G401.6 (cell line): ENCODE data around the gene ATXN2.
"Not testable (repeated sequence)": the region's sequence is repeated elsewhere in the genome, so short reads cannot be mapped to it uniquely, and the experiment has no call there.

Experiments used
- FAIRE-seq: peaks from 2 replicates; lab custom pipeline; 2012; peaks lifted over from hg19 to GRCh38; lab: Jason Lieb, UNC

Gene ATXN2

GRCh38 chr12:111598637-111599452 lies at the start of gene ATXN2:
Gene ATXN2 (minus strand): TSS chr12:111599315. CDS start chr12:111599034, 281 bp downstream.
- FAIRE-seq, result no peak

DNA sequence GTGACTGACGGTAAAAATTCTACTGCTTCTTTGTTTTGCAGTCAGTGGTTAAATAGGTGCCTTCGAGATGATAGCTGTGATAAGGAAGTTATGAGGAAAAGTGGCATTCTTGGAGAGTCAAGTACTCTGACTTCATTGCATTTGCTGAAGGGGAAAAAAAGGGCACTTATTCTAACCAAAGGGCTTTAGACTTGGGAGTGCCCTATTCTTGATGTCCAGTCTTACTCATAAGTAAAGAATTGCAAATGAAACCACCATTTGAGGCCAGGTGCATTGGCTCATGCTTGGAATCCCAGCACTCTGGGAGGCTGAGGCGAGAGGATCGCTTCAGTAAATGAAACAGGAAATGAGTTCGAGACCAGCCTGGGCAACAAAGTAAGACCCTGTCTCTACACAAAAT lies 46.3 kb upstream of the ATXN2 start:
- no peak for FAIRE-seq

GRCh38 chr12:111643427-111643826 lies 44.3 kb upstream of the ATXN2 start:
- no peak for FAIRE-seq

DNA sequence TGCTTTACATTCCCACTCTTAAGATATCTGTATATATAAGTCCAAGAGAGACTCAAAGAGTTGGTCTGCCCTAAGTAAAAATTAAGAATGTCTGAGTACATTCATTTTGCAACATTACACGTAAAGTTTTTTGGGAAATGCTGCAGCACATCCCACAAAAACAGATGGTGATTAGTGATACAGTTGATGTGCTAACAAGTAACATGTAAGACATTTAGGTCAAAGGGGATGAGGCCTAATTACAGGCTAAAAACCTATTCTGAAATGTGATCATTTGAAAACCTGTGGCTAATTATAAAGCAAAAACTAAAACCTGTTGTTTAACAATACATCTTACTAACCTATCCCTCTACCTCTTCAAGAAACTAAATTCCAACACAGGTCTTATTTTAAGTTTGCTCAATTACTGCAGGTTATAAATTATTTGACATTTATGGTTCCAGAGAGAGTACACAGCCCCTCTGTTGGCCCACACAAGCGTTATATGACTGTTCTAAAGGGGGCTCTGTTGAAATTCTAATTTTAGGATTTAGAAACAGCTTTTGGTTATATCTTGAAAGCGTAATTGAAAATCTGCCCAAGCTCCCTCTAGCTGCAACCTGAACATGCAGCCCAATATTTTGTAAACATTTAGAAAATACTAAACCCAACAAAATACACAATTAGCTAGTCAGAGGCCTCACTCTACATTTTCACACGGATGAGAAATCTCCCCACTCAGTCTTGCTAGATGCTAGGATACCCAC lies 43.7 kb upstream of the ATXN2 start:
- no peak for FAIRE-seq

GRCh38 chr12:111640506-111640905 lies 41.4 kb upstream of the ATXN2 start:
- no peak for FAIRE-seq

GRCh38 chr12:111638556-111638955 lies 39.4 kb upstream of the ATXN2 start:
- FAIRE-seq, result no peak

DNA sequence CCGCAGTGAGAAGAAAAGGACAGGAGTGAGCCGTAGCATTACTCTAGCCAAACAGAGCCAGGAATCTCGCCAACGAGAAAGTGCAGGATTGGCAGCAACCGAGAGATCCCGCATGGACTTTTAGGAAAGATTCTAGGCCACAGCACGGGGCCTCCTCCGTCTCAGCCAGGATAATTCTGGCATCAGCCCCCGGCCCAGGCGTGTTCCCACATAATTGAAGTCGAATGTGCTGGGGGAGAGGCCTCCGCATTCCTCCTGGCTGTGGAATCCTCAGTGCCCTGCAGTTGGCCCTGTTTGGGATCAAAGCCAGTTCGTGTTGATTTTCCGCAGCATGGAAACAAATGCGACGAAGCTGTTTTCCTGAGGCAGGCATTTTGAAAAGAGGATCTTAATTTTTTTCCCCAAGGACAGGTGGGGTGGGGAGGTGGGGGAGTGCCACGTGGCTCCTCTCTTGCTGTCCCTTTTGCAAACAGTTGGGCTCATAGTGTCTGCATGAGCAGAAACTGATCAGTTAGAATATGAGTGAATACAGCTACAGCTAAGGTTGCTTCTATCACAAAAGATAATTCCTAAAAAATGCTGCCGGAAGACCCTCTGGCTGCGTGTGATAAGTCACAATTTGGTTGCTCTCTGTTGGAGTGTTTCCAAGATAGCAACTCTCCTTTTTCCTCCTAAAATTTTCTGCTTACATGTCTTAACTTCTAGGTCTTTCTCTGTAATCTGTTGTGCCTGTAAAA lies 37.3 kb upstream of the ATXN2 start:
- FAIRE-seq, result no peak

DNA sequence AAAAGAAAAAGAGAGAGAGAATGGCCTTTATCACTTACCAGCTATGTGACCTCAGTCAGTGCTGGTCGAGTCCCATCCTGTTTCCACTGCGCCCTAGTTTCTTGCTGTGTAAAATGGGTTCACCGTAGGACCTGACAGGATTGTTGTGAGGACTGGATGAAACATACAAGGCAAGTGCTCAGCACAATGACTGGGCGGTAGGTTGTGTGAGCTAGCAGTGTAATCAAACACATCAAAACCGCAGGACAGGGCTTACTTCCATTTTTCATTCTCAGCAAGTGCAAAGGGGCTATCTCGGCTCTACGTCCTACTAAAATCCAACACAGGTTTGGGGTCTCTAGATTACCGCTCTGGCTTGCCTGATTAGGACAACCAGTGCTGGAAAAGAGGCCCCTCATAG lies 36.4 kb upstream of the ATXN2 start:
- FAIRE-seq, result no peak

- no peak for FAIRE-seq
Observed at GRCh38 chr12:111628505-111629260, 29.6 kb upstream of the ATXN2 start.

DNA sequence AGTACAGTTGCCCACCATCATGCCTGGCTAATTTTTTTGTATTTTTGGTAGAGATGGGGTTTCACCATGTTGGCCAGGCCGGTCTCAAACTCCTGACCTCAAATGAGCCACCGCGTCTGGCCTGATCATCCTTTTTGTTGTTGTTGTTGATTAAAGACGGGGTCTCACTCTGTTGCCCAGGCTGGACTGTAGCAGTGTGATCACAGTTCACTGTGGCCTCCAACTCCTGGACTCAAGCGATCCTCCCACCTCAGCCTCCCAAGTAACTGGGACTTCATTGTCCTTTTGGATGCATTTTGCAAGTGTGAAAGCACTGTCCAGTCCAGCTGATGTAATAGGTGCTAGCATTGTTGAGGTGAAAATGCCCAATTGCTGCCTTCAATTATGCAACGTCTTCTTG lies 27.1 kb upstream of the ATXN2 start:
- FAIRE-seq, result no peak

- FAIRE-seq, result no peak
Observed at GRCh38 chr12:111624540-111624939, 25.4 kb upstream of the ATXN2 start.

DNA sequence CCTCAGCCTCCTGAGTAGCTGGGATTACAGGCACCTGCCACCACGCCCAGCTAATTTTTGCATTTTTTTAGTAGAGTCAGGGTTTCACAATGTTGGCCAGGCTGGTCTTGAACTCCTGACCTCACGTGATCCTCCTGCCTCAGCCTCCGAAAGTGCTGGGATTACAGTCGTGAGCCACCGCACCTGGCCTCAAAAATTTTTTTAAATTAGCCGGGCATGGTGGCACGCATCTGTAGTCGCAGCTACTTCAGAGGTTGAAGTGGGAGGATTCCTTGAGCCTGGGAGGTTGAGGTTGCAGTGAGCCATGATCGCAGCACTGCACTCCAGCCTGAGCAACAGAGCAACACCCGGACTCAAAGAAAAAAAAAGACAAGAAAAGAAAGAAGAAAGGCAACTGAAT lies 18.7 kb upstream of the ATXN2 start:
- FAIRE-seq, result not testable (repeated sequence)

DNA sequence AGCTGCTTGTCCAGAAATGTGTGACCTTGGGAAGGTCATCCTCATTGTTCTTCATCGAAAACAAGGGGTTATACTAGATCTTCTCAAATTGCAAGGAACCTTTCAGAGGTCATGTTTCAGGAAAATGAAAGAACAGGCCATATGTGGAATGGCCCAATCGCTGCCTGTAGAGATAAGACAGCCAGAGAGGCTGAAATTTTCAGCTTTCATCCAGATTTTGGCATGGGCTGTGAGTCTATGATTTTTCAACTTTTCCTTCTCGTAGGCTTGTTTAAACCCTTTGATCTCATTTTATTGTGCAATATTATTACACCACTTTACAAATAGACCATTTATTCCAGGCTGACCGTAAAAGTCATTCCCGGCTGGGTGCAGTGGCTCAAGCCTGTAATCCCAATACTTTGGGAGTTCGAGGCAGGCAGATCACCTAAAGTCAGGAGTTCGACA lies 17.1 kb upstream of the ATXN2 start:
- no peak for FAIRE-seq

GRCh38 chr12:111607239-111607638 lies 8.1 kb upstream of the ATXN2 start:
- no peak for FAIRE-seq

DNA sequence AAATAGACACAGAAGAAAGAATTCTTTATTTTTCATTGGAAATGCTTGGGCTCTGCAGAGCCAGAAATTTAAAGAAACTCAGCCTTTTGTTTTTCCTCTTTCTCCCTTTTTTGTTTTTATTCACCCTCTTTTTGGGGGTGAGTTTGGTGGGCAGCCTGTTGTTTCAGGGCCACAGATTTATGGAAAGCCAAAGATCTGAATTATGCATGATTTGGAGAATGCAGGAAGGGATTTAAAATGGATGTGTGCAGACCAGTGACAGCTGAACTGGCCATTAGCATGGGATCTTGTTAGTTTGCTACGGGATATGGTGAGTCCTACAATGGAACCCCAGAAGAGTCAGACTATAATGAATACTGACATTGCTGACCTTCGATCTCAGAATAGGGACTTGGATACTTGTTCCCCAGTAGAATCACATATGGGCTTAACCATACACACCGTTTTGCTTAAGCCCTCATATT lies 7.7 kb upstream of the ATXN2 start:
- no peak for FAIRE-seq

GRCh38 chr12:111605911-111606766 lies 7.0 kb upstream of the ATXN2 start:
- no peak for FAIRE-seq

DNA sequence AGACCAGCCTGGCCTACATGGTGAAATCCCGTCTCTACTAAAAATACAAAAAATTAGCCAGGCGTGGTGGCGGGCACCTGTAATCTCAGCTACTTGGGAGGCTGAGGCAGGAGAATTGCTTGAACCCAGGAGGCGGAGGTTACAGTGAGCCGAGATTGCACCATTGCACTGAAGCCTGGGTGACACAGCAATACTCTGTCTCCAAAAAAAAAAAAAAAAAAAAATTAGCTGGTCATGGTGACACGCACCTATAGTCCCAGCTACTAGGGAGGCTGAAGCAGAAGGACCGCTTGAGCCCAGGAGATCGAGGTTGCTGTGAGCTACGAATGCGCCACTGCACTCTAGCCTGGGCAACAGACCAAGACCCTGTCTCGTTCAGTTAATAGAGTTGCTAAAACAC lies 3.7 kb upstream of the ATXN2 start:
- not testable (repeated sequence) for FAIRE-seq

DNA sequence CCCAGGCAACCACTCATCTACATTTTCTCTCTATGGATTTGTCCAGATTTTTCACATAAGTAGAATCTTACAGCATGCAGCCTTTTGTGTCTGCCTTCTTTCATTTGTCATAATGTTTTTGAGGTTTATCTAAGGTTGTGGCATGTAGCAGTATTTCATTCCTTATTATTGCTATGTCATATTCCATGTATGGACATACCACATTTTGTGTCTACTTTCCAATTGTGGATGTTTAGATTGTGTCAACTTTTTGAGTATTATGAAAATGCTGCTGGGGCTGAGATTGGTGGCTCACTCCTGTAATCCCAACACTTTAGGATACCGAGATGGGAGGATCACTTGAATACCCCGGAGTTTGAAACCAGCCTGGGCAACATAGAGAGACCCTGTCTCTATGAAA lies 3.2 kb upstream of the ATXN2 start:
- FAIRE-seq, result no peak

DNA sequence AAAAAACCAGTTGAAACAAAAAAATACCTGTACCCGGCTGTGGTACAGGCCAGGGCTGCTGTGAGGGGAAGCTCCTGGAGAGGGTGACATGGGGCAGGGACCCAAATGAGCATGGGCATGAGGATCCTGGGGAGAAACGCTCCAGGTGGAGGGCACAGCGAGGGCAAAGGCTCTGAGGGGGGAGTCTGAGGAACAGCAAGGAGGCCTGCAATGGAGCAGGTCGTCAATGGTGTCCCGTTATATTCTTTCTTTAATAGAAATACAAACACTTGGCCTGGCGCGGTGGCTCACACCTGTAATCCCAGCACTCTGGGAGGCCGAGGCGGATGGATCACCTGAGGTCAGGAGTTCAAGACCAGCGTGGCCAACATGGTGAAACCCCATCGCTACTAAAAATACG lies 1.9 kb upstream of the ATXN2 start:
- FAIRE-seq, result not testable (repeated sequence)

DNA sequence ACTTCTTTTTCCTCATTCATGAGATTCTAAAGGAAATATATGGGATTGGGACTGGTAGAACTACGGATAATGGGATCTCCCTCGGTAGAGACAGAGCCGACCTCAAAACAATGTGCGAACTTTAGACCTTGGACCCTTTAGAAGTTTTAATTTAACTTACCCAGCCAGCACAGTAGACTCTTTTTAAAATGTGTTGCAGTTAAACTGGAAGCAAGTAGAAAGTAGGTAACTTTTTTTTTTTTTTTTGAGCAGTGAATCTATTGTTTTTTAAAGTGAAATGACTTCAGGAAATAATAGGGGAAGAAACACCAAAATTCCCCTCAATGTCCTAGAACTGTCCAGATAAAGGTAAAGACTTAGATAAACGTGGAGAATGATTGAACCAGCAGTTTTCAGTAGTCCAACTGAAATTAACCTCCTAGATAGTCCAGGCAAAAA lies 1.1 kb upstream of the ATXN2 start:
- FAIRE-seq, result no peak
